HG02885 (cell line): ENCODE data around the gene GFPT2.

ENCODE experiments used
- ATAC-seq: cut with Tn5 transposase; IDR thresholded peaks from one replicate; pipeline ENCODE4 v1.9.1; 2021; ENCODE audit warnings: mild to moderate bottlenecking; ENCODE audit not compliant: unreplicated experiment, poor library complexity

GFPT2 gene

DNA sequence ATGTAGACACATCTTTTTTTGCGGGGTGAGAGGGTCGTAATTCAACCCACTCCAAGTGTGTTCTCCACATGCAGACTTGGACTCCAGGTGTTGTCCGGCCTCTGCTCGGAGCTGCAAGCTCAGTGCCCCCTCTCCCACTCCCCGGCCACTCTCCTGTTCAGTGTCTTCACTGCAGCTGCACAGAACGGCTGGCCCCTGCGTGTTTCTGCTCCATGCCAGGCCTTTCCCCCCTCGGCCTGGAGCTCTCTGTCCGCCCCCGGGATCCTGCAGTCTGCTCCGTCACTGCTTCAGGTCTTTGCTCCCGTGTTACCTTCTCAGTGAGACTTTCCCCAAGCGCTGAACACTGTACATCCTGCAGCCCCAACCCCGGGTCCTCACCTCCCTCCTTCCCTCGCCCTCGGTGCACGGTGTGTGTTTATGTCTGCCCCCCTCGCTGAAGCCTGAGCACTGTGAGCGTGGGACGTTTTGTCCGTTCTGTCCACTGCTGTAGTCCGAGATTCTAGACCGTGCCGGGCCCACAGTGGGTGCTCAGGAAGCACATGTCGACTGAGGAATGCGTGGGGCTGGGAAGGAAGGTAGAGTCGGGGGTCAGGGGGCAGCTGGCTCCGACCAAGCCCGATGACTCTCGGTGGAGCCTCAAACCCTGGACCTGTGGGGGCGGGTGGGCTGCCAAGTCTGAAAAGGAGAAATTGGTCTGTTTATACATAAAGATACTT lies 26.4 kb upstream of the GFPT2 start:
- no peak for ATAC-seq

DNA sequence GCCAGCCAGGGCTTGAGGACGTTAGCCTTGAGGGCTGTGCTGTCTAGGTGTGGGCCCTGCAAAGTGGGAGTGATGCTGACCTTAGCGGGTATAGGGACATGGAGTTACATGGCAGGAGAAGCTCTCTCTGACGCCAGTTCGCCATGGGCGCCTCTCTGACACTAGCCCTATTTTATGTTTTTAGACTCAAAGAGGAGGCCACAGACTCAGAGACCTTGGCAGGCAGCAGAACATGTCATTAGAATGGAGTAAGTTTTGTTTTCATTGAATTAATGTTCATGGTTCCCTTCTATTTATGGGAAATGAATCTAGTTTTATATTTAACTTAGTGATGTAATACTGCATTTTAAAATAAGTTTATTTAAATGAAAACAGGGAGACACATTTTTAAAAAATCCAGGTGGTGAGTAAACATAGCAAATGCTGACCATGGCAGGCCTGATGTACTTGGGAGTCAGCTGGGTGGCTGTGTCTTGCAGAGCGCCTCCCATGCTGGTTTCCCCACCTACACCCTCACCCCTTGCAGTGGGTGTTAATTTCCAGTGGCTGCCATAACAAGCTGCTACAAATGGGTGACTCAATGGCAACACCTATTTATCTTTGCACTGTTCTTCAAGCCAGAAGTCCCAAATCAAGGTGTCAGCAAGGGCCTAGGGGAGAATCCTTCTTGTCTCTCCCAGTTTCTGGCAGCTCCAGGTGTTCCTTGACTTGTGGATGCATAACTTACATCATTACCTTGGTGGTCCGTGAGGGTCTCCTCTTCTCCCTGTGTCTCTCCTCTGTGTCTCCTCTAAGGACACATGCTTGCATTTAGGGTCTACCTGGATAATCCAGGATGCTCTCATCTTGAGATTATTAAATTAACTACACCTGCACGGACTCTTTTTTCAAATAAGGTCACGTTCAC lies 25.6 kb upstream of the GFPT2 start:
- no peak for ATAC-seq

DNA sequence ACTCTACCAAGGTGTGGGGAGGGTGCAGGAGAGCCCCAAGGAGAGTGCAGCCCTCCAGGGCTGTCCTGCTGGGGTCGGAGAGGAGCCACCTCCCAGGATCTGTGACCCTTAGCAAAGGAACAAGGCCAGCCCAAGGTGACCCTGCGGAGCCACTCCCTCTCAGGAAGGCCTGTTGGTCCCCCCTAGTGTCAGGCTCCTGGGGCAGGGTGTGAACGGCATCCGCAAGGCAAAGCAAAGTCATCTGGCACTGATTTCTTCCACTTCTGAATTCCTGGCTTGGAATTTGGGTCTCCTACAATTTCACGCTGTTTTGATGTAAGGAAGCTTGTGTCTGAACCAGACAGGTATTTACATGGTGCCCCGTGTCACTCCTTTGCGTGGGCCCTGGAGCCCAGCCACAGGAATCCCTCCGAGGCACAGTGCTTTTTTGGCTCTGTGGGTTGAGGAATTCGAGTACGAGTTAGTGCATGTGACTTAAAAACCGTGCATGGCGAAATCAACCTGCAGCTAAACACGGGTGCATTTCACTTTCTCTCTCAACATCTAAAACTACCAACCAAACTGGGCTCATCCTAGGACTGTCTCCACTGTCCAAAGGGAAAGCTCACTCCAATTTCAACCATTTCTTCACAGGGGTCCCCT lies 24.5 kb upstream of the GFPT2 start:
- ATAC-seq = no peak

DNA sequence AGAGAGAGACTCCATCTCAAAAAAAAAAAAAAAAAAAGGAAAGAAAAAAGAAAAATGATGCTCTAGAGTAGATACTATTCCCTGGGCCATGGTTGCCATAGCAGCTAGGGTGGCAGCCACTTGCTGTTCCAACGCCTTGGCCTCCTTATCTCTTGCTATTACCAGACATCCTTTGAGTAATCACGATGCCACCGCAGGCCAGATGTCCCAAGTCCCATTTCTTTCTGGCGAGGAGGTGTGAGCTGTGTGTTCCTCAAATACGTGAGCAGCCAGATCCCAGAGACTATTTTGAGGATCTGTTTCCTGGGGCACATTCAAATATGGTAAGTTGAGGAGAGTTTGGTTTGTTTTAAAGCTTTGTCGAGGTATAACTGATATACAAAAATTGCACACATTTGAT lies 23.4 kb upstream of the GFPT2 start:
- ATAC-seq = no peak

DNA sequence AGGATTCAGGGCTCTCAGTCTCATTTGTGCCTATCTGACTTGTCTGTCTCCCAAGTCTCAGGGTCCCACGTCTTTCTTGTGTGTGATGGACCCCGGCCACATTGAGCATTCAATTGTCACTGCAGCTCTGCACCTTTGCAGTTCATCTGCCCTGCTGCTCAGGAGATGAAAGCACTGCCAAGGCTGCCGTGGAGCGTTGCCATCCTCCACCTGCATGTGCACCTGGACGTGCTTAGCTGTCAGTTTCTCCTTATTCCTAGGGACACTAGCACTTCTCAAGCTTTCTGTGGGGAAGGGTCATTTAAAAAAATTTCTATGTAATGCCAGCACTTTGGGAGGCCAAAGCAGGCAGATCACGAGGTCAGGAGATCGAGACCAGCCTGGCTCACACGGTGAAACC lies 22.8 kb upstream of the GFPT2 start:
- ATAC-seq = no peak

DNA sequence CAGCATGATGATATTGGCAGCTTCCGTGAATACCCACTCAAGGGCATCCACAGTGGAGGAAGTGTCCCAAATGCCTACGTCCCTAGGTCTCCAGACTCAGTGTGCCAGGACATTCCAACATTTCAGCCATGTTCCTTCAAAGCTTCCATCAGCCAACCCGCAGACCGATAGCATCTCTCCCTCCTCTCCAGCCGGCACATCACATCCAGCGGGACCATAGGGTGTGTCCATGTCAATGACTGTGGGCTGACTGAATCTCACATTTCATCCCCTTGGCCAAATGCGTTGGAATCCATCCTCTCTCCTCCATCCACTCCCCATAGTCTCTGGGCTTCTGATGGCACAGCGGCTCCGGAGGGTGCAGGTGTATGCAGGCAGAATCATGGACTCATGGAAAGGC lies 22.2 kb upstream of the GFPT2 start:
- ATAC-seq = no peak

DNA sequence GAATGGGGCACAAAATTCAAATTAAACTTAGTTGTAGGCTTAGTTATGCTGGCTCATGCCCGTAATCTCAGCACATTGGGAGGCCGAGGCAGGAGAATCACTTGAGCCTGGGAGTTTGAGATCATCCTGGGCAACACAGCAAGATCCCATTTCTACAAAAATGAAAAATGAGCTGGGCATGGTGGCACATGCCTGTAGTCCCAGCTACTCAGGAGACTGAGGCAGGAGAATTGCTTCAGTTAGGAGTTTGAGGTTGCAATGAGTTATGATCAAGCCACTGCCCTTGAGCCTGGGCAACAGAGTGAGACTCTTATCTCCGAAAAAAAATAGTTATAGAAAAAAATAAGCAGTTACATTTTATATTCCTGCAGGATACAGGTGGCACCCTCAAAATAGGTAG lies 20.7 kb upstream of the GFPT2 start:
- ATAC-seq = no peak

DNA sequence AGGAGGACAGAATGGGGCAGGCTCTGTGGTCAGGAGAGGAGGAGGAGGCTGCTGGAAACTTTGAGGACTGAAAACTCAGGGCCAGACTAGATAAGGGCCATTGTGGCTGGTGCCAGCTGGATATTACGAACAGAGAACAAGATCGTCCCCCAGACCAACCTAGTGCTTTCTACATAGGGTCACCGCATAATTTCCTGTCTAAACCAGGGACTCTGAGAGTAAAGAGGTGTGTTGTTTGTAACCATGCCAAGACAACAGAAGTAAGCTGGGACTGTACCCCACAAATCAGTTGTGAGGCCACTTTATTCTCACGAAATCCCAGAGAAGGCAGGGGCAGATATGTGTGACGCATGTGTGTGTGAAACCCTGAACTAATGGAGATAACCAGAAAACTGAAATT lies 20.3 kb upstream of the GFPT2 start:
- no peak for ATAC-seq

DNA sequence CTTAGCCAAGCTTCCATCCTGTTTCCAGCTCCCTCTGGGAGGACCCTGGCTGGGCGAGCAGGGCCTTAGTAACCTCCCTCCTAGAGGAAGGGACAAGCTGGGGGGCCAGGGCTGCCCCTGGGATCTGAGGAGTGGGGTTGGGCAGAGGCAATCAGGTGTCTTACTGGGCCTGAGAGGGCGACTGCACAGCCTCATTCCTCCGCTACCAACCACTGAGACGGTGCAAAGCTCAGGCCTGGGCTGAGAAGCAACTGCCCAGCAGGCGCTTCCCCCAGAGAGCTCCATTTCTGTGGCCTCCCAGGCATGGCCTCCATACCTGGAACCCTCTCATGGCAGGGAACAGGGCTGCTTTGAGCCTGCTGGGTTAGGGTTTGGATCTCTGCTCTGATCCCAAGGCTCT lies 18.8 kb upstream of the GFPT2 start:
- no peak for ATAC-seq

DNA sequence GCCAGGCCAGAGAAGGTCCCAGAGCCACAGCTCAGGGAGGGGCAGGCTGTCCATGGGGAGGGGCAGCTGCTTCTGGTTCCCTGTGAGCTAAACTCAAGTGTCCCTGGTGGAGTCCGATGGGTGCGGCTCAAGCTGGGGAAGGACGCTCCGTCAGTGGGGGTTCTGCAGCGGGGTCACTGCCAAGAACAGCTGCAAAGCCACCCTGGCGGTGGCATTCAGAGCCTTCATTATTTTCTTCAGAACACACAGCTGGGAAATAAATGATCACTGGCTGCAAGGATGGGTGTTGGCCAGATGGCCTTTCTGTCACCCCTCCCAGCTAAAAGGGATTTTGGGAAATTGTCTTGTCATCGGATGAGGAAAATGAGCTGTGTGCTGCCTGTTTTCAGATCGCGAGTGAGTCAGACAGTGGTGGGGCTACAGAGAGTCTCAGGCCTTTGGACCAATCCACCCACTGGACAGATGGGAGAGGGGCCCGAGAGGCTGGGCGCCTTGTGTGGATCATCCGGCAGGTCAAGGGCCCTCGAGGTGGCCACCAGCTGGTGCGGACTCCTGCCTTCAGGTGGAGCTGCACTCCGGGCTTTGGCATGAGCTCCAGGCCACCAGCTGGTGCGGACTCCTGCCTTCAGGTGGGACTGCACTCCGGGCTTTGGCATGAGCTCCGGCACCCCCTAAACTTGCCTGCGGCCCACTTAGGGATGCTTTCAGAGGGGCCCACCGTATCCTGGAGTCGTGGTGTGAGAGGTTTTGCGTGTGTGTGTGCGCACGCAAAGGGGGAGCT lies 17.9 kb upstream of the GFPT2 start:
- ATAC-seq = no peak

DNA sequence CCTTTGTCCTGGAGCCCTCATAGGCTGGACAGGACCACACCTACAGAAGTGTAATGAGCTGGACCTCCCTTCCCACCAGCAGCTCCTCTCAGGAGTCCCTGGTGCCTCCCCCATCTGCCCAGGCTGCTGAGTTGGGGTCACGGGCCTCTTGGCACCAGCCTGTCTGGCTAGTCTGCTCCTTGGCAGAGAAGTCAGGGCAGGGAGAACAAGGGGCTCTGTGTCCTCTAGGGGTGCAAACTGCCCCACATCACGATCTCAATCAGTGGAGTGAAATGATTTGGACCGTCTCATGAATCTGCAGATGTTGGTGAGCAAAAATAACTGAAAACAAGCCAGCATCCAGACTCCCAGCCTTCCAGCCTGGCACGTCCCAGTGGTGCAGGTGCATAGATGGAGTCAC lies 14.9 kb upstream of the GFPT2 start:
- ATAC-seq = no peak

DNA sequence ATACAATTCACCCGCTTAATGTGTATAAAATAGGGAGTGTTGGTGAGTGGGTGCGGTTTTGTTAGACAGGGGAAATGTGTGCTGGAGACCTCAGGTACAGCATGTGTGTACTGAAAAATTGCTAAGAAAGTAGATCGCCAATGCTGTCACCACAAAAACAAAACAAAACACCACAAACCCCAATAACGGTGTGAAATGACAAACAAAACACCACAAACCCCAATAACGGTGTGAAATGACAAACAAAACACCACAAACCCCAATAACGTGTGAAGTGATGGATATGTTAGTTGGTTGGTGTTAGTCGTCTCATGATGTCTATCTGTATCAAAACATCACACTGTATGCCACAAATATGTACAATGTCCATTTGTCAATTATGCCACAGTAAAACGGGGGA lies 14.2 kb upstream of the GFPT2 start:
- no peak for ATAC-seq

DNA sequence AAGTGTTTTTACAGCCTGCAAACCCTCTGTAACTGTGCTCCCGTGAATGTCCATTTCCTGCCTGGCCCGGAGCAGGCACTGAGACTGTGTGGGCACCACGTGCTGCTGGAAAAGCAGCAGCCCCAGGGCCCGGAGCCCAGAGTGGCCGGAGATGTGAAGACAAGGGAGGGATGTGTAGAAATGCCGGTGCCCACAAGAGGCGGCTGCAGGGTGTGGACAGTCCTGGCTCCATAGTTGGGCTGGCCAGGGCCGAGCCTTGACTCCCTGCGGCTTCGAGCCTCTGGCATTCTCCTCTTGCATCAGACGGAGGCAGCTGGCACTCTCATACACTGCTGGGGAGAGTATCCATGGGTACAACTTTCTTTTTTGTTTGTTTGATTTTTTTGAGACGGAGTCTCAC lies 13.2 kb upstream of the GFPT2 start:
- no peak for ATAC-seq

DNA sequence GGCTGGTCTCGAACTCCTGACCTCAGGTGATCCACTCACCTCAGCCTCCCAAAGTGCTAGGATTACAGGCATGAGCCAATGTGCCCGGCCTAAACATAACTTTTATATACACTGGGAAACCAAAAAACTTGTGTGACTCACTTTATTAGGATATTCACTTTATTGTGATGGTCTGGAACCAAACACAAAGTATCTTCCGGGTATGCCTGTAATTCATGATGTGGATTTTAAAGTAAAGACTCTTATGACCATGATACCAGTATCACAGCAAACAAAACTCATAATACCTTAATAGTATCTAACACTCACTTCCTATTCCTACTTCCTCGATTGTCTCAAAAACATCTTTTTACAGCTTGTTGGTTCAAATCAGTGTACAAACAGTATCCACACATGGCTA lies 12.7 kb upstream of the GFPT2 start:
- ATAC-seq = no peak

DNA sequence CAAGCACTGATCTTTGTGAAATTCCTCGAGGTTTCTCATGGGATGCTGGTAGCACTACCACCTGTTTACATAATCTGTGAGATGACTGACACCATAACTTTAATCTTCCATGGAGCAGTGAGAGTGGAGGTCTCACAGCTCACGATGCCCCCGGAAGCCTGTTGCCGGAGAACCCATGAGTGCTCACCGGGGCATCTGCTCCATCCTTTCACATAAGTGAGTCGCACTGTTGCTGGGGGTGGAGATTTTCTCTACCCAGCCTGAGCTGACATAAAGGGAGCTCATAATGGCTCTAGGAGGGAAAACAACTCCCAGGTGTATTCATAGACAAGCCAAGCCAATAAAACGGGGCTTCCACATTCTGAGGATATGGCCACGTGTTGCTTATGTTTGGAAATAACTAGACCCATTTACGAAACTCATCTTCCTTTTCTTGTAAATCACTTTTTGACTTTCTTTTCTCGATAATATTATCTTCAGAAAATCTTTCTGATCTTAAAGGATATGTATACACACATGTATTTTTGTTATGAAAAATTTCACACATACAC lies 11.2 kb upstream of the GFPT2 start:
- ATAC-seq = no peak

DNA sequence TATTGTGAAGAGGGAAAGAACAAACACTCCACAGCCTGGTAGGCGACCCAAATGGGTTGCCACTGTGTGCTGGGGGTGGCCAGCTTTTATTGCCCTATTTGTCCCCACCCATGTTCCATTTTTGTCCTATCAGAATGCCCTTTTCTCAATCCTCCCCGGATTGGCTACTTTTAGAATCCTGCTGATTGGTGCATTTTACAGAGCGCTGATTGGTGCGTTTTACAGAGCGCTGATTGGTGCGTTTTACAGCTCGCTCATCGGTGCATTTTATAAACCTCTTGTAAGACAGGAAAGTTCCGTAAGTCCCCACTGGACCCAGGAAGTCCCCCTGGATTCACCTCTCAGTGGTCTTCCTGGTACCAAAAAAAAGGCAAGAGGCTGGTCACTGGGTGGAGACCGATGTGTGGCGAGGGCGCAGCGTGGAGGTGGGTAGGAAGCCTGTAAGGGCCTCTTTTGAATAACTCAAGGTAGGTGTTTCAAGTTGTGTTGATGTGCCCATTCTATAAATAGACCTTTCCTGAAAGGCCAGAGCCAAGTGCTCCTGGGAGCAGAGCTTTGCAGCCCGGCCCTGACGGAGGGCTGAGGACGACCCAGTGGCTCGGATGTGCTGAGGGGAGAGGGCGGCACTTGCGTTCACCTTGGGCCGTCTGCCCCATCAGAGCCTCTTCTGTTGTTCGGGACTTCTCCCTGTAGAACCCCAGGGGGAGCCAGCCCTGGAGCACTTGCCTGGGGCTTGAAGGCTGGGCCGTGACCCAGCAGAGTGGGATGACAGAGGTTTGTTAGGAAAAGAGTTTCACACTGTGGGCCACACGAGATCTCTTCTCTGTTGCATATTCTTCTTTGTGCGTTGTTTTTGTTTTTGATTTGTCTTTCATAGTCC lies 7.2 kb upstream of the GFPT2 start:
- no peak for ATAC-seq

DNA sequence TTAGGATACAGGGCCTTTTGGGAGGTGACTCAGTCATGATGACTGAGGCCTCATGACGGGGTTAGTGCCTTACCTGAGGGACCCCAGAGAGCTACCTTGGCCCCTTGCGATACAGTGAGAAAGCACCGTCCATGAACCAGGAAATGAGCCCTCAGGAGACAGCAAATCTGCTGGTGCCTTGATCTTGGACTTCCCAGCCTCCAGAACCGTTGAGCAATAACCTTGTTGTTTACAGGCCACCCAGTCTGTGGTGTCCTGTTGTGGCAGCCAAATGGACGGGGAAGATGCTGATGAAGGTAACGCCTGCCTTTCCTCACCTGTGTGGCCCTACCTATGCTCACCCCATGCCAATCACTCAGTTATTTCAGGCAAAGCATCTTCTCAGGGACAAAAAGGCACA lies 5.6 kb upstream of the GFPT2 start:
- no peak for ATAC-seq

DNA sequence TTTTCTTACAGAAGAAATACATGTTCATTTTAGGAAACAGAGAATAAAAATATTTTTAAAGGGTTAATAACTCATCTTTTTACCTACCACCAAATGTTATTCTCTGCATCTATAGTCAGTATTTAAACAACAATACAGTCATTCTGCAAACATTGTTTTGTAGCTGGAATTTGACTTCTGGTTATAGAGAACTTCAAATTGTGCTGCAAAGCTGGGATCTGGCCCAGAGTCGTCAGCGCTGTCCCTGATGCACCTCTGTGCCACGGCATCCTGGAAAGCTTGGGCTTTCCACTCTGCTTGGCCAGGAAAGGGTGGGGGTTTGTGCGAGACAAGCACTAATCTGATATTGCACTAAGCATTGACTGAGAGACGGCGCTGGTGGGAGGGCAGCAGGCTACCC lies 5.0 kb upstream of the GFPT2 start:
- no peak for ATAC-seq

DNA sequence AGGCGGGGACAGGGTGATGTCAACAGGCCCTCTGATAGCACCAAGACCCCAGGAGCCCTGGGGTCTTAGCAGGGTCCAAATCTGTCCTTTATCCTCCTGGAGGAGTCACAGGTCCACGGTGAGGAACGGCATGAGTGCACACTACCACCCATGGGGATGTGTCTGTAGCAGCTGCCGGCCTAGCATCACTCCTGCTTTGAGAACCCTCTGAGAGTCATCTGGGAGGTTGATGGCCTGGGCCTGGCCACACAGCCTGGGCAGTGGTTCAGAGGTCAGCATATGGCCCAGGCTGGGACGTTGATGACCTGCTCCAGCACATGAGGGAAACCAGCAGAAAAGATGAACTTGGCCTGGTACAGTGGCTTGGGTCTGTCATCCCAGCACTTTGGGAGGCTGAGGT lies 1.8 kb upstream of the GFPT2 start:
- no peak for ATAC-seq
